Hepatocyte (in vitro differentiated cells): Measurements from ENCODE around the gene MATCAP1.

Experiments
- EZH2 ChIP-seq: fragments of 200-600 bp; sonication (generic); IDR thresholded peaks from 2 replicates; pipeline ENCODE4 v1.6.1; 2016; ENCODE audit warnings: antibody characterized with exemption, mild to moderate bottlenecking, borderline replicate concordance
- EZH2phosphoT487 ChIP-seq: fragments of 200-600 bp; sonication (generic); IDR thresholded peaks from one replicate; pipeline ENCODE4 v1.6.1; 2018; ENCODE audit warnings: antibody characterized with exemption, mild to moderate bottlenecking, low read depth, moderate library complexity; ENCODE audit not compliant: unreplicated experiment, severe bottlenecking
- TF ChIP-seq, protein P1 (sequence below): fragments of 200-600 bp; sonication (generic); IDR thresholded peaks from 2 replicates; pipeline ENCODE4 v1.5.1; 2016; ENCODE audit warnings: antibody characterized with exemption, mild to moderate bottlenecking; ENCODE audit not compliant: poor library complexity

- TF ChIP-seq EZH2 (no peak), EZH2phosphoT487 (no peak)
- TF ChIP-seq, protein P1, sequence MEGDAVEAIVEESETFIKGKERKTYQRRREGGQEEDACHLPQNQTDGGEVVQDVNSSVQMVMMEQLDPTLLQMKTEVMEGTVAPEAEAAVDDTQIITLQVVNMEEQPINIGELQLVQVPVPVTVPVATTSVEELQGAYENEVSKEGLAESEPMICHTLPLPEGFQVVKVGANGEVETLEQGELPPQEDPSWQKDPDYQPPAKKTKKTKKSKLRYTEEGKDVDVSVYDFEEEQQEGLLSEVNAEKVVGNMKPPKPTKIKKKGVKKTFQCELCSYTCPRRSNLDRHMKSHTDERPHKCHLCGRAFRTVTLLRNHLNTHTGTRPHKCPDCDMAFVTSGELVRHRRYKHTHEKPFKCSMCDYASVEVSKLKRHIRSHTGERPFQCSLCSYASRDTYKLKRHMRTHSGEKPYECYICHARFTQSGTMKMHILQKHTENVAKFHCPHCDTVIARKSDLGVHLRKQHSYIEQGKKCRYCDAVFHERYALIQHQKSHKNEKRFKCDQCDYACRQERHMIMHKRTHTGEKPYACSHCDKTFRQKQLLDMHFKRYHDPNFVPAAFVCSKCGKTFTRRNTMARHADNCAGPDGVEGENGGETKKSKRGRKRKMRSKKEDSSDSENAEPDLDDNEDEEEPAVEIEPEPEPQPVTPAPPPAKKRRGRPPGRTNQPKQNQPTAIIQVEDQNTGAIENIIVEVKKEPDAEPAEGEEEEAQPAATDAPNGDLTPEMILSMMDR: no peak
Observed at GRCh38 chr16:67212766-67213165, 29.0 kb upstream of the MATCAP1 start.
